NCI-H748 (cell line): ENCODE measurements around the gene JMJD8.
A peak's percentile ranks its signal among the peaks of the same experiment; 100 is the strongest.

Experiments used
- DNase-seq: peaks from one replicate; lab custom pipeline; 2025; ENCODE audit not compliant: unreplicated experiment; lab: John Stamatoyannopoulos, UW

Gene JMJD8

DNA sequence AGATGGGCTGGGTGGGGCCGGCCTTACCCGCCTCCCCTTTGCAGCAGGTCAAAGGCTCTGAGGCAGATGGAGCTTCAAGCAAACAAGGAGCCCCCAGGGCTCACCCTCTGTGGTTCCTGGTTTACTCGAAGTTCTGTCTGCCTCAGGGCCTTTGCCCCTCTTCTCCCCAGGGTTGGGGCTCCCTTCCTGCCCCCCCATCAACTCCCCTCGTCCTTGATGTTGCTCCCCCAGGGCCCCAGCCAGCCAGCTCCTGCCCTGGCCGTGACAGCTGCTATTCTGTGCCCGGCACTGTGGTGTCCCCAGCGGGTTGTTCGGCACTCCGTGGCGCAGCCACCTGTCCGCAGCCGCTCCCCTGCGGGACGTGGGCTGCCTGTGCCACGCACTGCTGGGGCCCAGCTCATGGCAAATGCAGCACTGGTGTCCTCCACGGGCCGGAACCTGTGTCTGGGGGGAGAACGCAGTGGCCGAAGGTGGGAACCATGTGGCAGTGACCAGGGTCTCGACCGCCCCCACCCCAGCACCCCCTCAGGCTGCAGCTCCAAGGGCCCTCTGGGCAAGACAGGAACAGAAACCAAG is 26.5 kb upstream of the JMJD8 start:
- no peak for DNase-seq

DNA sequence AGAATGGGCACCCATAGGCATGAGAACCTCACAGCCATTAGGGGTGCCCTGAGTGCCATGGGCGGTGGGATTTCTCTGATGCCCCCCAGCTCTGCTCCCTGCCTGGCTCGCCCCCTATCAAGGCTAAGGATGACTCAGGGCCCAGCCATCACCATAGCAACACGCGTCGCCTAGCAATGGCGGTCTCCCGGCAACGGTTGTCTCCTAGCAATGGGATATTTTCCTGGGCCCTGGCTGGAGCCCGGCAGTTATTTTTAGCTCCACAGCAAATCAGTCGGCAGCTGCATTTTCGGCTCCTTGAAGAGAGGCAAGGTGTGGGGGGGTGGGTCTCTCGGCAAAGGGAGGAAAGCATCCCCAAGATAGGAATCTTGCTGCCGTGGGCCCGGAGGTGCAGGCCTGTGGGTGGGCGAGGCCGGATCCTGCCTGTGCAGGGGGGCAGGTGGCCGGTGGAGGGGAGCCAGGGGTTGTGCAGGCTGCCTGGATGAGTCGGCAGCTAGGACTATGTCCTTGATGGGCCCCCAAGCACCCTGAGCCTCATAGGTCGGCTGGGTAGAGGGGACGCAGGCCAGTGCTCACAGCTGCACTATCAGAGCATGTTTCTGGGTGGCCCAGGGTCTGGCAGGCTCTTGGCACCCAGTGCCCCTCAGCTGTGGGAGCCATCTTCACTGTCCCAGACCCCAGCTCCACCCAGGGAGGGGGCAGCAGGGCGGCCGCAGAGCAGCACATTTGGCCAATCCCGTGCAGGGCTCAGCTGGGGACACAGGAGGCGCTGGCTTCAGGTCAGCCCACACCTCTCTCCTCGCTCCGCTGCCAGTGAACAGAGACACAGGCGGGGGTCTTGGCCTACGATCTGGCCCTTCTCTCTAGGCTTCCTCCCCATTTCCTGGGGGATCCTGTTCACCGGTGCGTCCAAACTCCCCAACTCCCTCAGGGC is 25.7 kb upstream of the JMJD8 start:
- DNase-seq: peak; percentile 92

GRCh38 chr16:708959-709358 is 24.8 kb upstream of the JMJD8 start:
- no peak for DNase-seq

- no peak for DNase-seq
Measured at GRCh38 chr16:708019-708418, 23.9 kb upstream of the JMJD8 start.

DNA sequence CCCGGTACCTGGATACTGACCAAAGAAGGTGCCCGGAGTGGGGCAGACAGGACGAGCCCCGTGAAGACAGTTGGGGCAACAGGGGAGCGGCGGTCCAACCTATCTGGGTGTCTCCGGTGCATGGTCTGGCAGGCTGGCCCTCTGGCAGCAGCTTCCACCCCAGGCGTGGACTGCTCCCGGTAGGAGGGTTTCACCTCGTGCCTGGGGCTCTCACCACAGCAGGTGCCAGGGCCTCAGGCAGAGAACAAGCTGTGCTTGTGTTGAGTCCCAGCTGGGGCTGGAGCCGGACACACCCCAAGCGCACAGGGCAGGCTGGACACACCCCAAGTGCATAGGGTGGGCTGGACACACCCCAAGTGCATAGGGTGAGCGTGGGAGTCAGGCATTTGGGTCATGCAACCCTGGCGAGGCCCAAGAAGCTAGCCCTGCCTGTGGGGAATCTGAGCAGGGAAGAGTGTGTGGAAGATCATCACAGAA is 23.0 kb upstream of the JMJD8 start:
- no peak for DNase-seq

- DNase-seq: peak; percentile 41
Measured at GRCh38 chr16:706189-707061, 22.3 kb upstream of the JMJD8 start.

DNA sequence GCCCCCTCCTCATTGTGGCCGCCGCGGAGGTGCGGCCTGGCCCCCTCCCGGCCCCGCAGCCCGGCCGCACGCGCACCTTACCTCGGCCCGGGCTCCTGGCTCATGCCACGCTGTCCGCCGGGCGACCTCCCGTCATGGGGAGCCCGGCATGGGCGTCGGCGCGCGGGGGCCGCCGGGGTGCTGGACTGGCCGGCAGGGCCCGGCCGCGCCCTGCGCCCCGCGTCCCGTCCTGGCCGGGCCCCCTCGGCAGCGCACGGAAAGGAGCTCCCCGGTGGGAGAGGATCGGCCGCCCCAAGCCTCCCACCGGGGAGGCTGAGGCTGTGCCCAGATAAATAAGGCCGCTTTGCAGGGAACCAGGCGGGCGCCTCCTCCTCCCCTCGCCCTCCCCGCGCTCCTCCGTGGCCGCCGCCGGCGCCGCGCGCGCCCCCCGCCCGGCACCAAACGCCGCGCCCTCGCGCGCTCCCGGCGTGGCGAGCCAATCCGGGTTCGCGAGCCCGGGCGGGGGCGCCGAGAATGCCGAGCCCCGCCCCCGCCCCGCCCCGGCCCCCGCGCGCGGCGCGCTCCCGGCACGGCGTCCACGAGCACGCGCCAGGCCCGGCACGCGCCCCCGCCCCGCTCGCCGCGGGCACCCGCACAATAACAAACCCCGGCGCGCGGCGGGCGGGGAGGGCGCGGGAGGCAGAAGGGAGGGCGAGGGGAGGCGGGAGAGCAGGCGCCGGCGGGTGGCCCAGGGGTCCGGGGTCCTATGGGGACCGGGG is 21.5 kb upstream of the JMJD8 start, which contains the start of gene FBXL16:
TSS of gene FBXL16 (minus strand) at position 371 of the 758 bp plus-strand sequence. CDS start 8,396 bp downstream, outside the sequence.
- DNase-seq: peak; percentile 83

GRCh38 chr16:704552-705380 is 20.6 kb upstream of the JMJD8 start:
- DNase-seq: peak; percentile 11

DNA sequence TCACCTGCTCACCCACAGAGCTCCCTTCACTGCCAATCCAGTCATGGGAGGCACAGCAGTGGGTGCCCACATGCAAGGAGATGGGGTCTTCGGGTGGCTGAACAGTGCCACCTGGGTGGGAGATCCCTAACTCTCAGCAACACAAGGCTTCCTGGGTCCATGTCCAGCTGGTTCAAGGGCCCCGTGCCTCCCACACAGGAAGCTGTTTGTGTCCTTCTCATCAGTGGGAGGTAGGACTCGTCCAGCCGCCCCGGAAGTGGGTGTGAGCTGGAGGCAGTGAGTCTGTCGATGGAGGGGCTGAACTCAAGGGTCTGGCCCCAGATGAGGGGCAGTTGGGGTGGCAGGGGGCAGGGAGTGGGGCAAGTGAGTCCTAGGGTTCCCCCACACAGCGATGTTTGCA is 19.9 kb upstream of the JMJD8 start:
- no peak for DNase-seq

DNA sequence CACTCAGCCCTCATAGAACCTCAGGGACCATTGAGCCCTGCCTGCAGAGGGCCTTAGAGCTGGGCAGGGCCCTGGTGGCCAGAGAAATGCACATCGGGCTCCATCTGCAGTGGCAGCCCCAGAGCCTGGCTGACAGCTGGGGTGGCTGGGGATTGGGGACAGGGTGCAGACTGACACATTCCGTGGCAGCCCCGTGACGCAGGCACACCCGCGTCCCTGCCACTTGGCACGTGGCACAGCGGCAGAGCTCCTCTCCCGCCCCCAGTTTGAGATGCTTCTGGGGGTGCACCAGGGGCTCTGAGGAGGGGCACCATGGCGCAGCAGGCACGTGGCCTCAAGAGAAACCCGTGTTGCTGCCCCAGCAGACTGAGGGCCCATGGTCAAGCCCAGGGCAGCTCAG is 19.3 kb upstream of the JMJD8 start:
- no peak for DNase-seq

- DNase-seq: no peak
Measured at GRCh38 chr16:702341-702740, 18.2 kb upstream of the JMJD8 start.

GRCh38 chr16:700684-701584 is 16.8 kb upstream of the JMJD8 start:
- DNase-seq: no peak

- DNase-seq: no peak
Measured at GRCh38 chr16:698911-699671, 15.0 kb upstream of the JMJD8 start.

- DNase-seq: peak; percentile 96
Measured at GRCh38 chr16:695355-696089, 11.4 kb upstream of the JMJD8 start.

- DNase-seq: no peak
Measured at GRCh38 chr16:694863-695354, 10.8 kb upstream of the JMJD8 start.

GRCh38 chr16:694187-694862 is 10.2 kb upstream of the JMJD8 start:
- no peak for DNase-seq
